Adrenal gland (tissue), 12 donors: ENCODE data around the gene LTO1. TPM values are rescaled to one million over a fixed set of nuclear protein-coding genes. Genes with fewer than 3 reads are reported as not detected.

Experiments
- DNase-seq, 7 donors: peaks; one replicate each; pipeline ENCODE4 v3.0.0-alpha.2; 2019 to 2020
- H3K27ac ChIP-seq, 5 donors: fragments of 200-600 bp; sonication (generic) in 4 of 5; 1 replicate in 3 of 5; 2 replicates in 2 of 5; pipeline versions ENCODE4 v1.5.1 to v1.8.0; 2016 to 2020; ENCODE audit warnings: mild to moderate bottlenecking in 1 of 5
- H3K27me3 ChIP-seq: fragments of 200-600 bp; 2 replicates; pipeline ENCODE4 v1.8.0; 2021
- H3K36me3 ChIP-seq, 2 donors: fragments of 200-600 bp; replicated peaks in 1 of 2; 1 replicate in 1 of 2; 2 replicates in 1 of 2; pipeline versions ENCODE4 v1.5.1 to v1.8.0; 2018 to 2022
- H3K4me1 ChIP-seq, 2 donors: fragments of 200-600 bp; replicated peaks in 1 of 2; 1 replicate in 1 of 2; 2 replicates in 1 of 2; pipeline versions ENCODE4 v1.5.1 to v1.8.0; 2018 to 2021
- H3K4me3 ChIP-seq, 4 donors: fragments of 200-600 bp; sonication (generic) in 3 of 4; one replicate each; pipeline ENCODE4 v1.5.1; 2016 to 2018
- H3K9me3 ChIP-seq, 3 donors: fragments of 200-600 bp; sonication (generic) in 1 of 3; replicated peaks in 1 of 3; 1 replicate in 2 of 3; 2 replicates in 1 of 3; pipeline versions ENCODE4 v1.5.1 to v1.8.0; 2016 to 2021
- POLR2A ChIP-seq, 2 donors: fragments of 450-650 bp; IDR thresholded peaks; one replicate each; pipeline ENCODE4 v1.6.1; 2017; ENCODE audit warnings: antibody characterized with exemption in 2 of 2, mild to moderate bottlenecking in 2 of 2, moderate library complexity in 1 of 2
- WGBS, 4 donors: extraction: QIAGEN DNeasy Blood & Tissue Kit in 2 of 4; methylation state at CpG; one replicate each; pipeline versions ENCODE4 v1.1.5 to v1.1.7; 2013 to 2017; 5-methylcytosine and 5-hydroxymethylcytosine counted together
- intact Hi-C, 2 donors: fragments of 100-400 bp; cut with DNase I; formaldehyde crosslinking; loops; one replicate each; pipeline versions ENCODE4 v1.14.1 to v1.15.0; 2022 to 2023
- polyA plus RNA-seq, 3 donors: library from polyadenylated mRNA; stranded (reverse); fragments of 200-250 nt in 2 of 3; fragments of 350-450 nt in 1 of 3; fragmentation: Illumina TruSeq in 1 of 3; extraction: RNeasy Lipid Tissue Mini Kit (QIAGEN cat#74804) in 1 of 3; gene quantifications; one replicate each; pipeline ENCODE4 v1.2.3, GENCODE V29; 2013 to 2014
- total RNA-seq, 9 donors: library from RNA; depleted of rRNA in 4 of 9; stranded (reverse); fragments of >200 nt in 4 of 9; fragments of 120-200 nt in 1 of 9; fragmentation: NEBNext Ultra II Directional in 1 of 9; extraction: Animal tissue kit (Norgen Biotek cat#: 25700) in 1 of 9; gene quantifications; one replicate each; pipeline versions ENCODE4 v1.1.0 to v1.2.4, GENCODE V29; 2013 to 2023
- TF ChIP-seq, protein P1 (sequence below), 6 experiments: fragments of 450-650 bp in 4 of 6; fragments of 200-600 bp in 2 of 6; sonication (generic) in 1 of 6; IDR thresholded peaks; 1 replicate in 5 of 6; 2 replicates in 1 of 6; pipeline versions ENCODE4 v1.5.1 to v1.8.0; 2016 to 2021; ENCODE audit warnings: antibody characterized with exemption in 6 of 6, mild to moderate bottlenecking in 2 of 6, moderate library complexity in 1 of 6
- donor health status: healthy with polysubstance abuse.
- donor health status: Bipolar disorder and iron deficiency.
- donor health status: DM: yes; HTN: yes; CAD: no.
- donor health status: DM: no; HTN: no; CAD: no.
- donor health status: DM: no; HTN: no; CAD: no.
- donor health status: DM: yes; HTN: yes; CAD: no.

Gene LTO1
- total and polyA plus RNA-seq, 12 donors, result 10.9 to 52.5 (median 23.6) TPM

DNA sequence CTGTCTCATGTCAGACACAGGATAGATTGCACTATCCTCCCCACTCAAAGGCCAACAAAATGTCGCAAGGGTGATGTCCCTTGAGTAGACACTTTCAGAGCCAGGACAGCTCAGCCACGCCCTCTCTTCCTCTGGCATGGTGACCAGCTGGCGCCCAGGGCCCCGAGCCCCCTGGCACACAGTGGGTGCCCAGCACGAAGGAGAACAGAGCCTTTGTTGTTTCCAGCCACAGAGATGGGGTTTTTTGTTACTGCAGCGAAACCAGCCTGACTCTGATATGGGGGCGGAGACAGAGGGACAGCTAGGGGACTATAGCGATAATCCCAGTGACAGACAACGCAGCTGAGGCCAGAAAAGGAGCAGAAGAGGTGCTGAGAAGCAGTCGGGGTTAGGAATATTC, 57.5 kb downstream of the LTO1 start:
- Histone ChIP-seq H3K9me3 (no peaks in the 10 kb centered on the region), H3K4me3 (no peak overlapping the region), H3K4me1 (no peaks in the 10 kb centered on the region), H3K36me3 (no peaks in the 10 kb centered on the region), H3K27me3 (no peaks in the 10 kb centered on the region), H3K27ac (no peak overlapping the region)
- 88 to 91% (median 89%) methylated on average over 9 to 10 of the region's 10 CpGs for WGBS, 4 donors
- TF ChIP-seq POLR2A (IDR thresholded peaks at IDR 0.05), result no peak
- TF ChIP-seq, protein P1, sequence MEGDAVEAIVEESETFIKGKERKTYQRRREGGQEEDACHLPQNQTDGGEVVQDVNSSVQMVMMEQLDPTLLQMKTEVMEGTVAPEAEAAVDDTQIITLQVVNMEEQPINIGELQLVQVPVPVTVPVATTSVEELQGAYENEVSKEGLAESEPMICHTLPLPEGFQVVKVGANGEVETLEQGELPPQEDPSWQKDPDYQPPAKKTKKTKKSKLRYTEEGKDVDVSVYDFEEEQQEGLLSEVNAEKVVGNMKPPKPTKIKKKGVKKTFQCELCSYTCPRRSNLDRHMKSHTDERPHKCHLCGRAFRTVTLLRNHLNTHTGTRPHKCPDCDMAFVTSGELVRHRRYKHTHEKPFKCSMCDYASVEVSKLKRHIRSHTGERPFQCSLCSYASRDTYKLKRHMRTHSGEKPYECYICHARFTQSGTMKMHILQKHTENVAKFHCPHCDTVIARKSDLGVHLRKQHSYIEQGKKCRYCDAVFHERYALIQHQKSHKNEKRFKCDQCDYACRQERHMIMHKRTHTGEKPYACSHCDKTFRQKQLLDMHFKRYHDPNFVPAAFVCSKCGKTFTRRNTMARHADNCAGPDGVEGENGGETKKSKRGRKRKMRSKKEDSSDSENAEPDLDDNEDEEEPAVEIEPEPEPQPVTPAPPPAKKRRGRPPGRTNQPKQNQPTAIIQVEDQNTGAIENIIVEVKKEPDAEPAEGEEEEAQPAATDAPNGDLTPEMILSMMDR (IDR thresholded peaks at IDR 0.05), result no peak
- intact Hi-C loops, result no loop called here
- DNase-seq, result no peak

DNA sequence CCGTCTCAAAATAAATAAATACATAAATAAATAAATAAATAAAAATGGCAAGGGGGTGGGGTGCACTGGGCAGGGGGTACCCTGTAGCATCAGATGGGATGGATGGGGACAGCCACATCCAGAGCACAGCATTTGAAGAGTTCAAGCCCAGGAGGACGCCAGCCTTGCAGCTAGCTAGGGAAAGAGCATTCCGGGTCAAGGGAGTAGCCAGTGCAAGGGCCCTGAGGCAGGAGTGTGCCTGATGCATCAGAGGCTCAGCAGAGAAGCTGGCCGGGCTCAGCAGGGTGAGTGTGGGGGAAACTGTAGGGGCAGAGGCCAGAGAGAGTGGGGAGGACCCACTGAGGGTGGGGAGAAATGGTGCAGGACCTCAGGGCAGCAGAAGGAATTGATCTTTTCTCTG, 57.9 kb downstream of the LTO1 start:
- 82 to 97% (median 89%) methylated on average over 4 of the region's 4 CpGs for WGBS, 4 donors
- TF ChIP-seq, protein P1 (IDR thresholded peaks at IDR 0.05), result no peak
- no peak for TF ChIP-seq POLR2A (IDR thresholded peaks at IDR 0.05)
- Histone ChIP-seq H3K4me1 (no peaks in the 10 kb centered on the region), H3K27me3 (no peaks in the 10 kb centered on the region), H3K9me3 (no peaks in the 10 kb centered on the region), H3K36me3 (no peaks in the 10 kb centered on the region), H3K4me3 (no peak overlapping the region), H3K27ac (no peak overlapping the region)
- intact Hi-C loops, result no loop called here
- DNase-seq, result no peak

Other genes with a start within 250 kb of the LTO1 start
- not detected for gene LINC01488, start 193.7 kb downstream of the LTO1 start, total RNA-seq
- gene LINC01488, start 193.7 kb downstream of the LTO1 start, polyA plus RNA-seq, result not detected
- 100 to 1,000 TPM in 4 of 9 donors, 10 to 100 TPM in 5; 53.5 to 149 (median 91.0) TPM for gene CCND1, start 34.2 kb downstream of the LTO1 start, total RNA-seq
- 10 to 100 TPM; 12.1 to 42.9 (median 29.5) TPM for gene CCND1, start 34.2 kb downstream of the LTO1 start, polyA plus RNA-seq
- gene FGF19, start 28.7 kb upstream of the LTO1 start, total RNA-seq, result not detected
- not detected for gene FGF19, start 28.7 kb upstream of the LTO1 start, polyA plus RNA-seq
- gene FGF4, start 100.0 kb upstream of the LTO1 start, total RNA-seq, result not detected
- not detected for gene FGF4, start 100.0 kb upstream of the LTO1 start, polyA plus RNA-seq
- gene FGF3, start 144.1 kb upstream of the LTO1 start, total RNA-seq, result not detected
- not detected for gene FGF3, start 144.1 kb upstream of the LTO1 start, polyA plus RNA-seq